ENCODE measurements around the gene STK10.
A peak's percentile ranks its signal among the peaks of the same experiment; 100 is the strongest.
"Not testable (repeated sequence)": the region's sequence is repeated elsewhere in the genome, so short reads cannot be mapped to it uniquely, and the experiment has no call there.

STK10 gene

DNA sequence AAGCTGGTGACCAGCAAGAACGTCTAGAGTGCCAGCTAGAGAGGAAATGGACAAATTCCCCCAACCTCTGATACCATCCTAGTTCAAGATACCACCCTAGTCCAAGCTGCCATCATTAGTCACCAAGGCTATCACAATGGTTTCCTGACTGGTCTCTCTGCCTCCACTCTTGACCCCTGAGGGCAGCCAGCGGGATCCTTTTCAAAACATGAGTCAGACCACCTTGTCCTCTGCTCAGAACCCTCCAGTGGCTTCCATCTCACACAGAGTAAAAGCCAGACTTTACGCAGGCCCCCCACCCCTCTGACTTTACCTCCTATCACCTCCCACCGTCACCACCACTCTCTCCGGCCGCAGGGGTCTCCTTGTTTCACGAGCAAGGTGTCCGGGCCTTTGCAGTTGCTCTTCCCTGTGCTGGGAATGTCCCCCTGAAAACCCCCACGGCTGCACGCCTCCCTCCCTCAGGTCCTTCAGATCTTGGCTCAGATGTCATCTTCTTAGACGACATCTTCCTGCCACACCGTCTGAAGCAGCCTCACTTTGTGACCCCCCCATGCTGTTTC, 139.4 kb downstream of the STK10 start:
- DNase-seq = no peak

DNA sequence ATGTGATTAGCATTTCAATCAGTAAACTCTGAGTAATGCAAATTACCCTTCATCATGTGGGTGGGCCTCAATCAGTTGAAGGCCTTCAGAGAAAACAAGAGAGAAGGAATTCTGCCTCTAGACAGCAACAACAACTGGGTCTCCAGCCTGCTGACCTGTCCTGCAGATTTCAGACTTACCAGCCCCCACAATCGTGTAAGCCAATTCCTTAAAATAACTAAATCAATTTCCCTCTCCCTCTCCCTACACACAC, 139.9 kb downstream of the STK10 start:
- no peak for DNase-seq

DNA sequence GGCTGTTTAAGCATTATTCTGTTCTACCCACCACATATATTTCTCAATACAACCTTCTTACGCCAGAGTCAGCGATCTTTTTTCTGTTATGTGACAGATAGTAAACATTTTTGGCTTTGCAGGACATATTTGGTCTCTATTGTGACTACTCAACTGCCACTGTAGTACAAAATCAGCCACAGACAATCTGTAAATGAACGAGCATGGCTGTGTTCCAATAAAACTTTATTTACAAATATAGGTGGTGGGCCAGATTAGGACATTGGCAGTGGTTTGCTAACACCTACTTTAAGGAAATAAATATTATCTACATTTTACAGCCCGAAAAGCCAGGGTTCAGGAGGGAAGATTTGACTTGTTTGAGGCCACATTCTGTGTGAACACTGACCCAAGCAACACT, 141.4 kb downstream of the STK10 start:
- no peak for DNase-seq

DNA sequence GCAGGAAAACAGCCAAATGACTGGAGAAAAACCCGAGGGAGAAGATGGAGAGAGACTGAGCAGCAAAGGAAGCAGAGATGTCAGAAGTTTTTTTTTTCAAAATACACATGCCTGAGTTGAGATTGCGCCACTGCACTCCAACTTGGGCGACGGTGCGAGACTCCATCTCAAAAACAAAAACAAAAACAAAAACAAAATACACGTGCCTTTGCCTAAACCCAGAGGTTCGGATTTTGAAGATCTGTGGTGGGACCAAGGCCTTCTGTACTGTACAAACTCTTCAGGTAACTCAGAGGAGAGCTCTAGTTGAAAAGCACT, 142.8 kb downstream of the STK10 start:
- DNase-seq = no peak

DNA sequence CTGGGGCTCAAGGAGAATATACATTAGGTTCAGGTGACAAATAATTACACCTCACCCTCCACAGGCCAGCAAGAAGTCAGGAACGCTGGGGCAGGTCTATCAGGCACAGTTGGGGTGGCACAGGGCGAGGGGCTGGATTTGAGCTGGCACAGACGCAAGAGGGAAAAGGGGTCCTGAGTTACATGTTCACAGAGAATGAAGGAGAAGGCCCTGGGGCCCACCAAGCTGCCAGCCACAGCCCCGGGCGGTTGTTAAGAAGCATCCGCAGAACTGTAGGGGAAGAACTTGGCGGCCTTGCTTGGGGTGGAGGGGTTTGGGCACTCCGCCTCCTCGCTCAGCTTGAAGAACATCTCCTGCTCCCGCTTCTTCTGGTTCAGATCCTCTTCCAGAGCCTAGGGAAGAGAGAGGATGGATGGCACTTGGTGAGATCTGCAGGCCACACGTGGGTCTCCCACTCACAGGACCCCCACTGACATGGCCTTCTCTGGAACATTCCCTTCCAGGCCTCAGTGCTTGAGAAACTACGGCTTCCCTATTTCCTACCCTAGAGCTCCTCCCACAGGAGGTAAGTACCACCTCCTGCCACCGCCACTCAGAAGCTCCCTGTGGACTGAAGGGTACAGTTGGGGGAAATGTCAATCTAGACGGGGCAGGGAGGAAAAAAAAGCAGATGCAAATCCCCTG, 143.3 kb downstream of the STK10 start:
- no peak for DNase-seq

DNA sequence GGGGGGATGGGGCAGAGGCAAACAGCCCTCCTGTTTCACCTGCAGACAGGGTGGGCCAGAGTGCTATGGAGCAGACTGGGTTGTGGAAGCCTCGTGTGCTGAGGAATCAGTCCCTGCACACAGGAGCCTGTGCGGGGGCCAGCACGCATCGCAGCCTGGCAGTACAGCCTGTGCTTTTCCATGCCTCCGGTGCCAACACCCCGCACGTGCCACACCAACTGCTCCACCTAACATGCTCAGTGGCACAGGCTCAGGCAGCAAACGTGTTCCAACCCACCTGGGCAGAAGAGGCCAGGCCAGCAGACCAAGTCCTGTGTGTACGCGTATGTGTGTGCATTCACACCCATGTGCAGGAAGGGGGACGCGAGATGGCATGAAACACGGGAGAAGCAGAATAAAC, 144.2 kb downstream of the STK10 start:
- DNase-seq = no peak

DNA sequence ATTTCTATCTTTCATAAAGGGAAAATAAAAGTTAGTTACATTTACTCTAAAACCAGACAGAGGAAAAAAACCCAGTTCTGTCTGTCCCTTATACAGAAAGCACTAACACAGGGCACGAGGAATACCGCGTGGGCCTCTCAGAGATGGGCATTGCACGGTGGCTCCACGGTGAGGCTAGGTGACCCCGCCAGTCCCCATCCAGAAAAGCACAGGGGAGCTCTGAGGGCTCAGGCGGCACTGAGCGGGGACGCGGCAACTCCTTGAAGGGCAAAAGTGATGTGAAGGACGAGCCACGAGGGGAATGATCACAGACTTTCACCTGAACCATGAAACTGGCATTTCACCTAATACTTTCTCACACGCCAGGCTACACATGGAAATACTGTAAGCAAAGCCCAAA, 145.8 kb downstream of the STK10 start:
- DNase-seq = no peak

DNA sequence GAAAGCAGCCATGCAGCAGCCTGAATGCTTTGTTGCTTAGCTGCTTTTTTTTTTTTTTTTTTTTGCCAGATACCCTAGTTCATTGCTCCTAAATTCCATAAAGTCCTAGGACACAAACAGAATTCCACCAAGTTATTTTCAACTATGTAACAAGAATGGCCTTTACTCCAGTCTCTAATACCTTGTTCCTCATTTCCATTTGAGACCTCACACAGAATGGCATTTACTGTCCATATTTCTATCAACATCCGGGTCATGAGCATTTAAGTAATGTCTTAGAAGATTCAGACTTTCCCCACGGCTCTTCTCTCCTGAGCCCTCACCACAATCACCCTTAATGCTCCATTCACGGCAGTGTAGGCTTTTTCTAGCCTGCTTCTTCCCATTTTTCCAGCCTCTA, 149.9 kb downstream of the STK10 start:
- no peak for DNase-seq

DNA sequence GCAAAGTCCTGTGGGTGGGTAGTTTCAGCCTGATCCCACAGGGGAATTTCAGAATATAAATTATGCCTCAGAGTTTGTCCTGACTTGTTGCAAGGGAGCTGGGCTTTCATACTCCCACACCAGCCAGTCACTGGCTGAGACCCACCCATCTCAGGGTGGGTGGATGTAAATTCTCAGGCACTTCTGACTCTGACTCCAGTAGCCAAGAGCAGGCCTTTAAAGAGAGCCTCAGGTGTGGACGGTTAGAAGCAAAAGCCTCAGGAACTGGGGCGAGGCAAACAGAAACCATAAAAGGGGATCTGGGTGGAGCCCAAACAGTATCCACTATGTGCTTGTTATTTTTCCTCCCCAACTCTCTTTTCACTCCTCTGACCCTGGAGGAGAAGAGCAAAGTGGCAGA, 153.0 kb downstream of the STK10 start:
- no peak for DNase-seq

DNA sequence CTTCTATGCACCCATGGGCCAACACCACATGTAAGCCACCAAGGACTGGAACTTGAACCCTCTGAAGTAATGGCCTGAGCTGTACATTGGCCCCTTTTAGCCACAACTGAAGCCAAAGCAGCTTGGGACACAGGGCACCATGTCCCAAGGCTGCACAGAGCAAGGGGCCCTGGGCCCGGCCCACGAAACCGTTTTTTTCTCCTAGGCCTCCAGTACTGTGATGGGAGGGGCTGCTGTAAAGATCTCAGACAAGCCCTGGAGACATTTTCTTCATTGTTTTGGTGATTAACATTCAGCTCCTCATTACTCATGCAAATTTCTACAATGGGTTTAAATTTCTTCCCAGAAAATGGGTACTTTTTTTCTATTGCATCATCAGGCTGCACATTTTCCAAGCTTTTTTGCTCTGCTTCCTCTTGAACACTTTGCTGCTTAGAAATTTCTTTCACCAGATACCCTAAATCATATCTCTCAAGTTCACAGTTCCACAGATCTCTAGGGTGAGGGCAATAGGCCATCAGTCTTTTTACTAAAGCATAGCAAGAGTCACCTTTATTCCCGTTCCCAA, 156.0 kb downstream of the STK10 start:
- DNase-seq = no peak

DNA sequence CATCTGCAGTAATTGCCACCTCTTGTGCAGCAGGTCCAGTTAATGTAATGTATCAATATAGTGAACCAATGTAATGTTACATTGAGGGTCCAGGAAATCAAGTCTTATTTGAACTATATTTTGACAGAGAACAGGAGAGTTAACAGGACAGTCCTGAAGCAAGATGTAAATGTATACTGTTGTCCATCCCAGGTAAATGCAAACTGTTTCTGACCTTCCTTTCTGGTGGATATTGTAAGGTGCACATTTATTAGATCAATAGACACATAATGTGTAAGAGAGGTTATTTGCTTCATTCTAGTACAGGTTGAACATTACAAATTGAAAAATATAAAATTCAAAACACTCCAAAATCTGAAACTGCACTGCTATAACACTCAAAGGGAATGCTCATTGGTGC, 158.1 kb downstream of the STK10 start:
- no peak for DNase-seq

DNA sequence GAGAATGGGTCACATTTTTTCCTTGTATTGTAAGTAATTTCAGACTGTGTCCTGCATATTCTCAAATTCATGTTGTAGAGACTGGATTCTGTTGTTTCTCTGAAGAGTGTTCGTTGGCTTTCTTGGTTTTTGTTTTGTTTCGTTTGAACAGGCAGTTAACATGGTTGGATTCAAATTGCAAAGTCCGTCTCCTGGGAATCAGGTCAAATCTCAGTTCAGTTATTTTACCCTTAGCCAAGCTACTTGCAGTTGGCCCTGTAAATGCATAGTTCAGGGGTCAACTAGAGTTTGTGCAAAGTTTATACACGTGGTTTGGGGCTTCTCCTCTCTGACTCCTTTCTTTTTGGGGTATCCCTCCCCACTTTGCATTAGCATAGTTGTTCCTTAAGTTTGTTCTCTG, 159.9 kb downstream of the STK10 start:
- DNase-seq = no peak

DNA sequence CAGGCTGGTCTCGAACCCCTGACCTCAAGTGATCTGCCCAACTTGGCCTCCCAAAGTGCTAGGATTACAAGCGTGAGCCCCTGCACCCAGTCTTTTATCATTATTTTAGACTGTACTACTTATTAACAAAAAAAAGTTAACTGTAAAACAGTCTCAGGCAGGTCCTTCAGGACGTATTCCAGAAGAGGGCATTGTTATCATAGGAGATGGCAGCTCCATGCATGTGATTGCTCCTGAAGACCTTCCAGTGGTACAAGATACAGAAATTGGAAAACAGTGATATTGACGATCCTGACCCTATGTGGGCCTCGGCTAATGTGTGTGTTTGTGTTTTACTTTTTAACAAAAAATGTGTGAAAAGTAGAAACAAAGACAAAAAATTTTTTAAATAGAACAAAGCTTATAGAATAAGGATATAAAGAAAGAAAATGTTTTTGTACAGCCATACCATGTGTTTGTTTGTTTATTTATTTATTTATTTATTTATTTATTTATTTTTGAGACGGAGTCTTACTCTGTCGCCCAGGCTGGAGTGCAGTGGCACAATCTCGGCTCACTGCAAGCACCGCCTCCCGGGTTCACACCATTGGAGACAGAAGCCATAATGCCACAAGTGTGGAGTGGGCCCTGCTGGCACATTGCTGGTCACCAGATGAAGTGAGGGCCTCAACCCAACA, 167.8 kb downstream of the STK10 start:
- DNase-seq = not testable (repeated sequence)

DNA sequence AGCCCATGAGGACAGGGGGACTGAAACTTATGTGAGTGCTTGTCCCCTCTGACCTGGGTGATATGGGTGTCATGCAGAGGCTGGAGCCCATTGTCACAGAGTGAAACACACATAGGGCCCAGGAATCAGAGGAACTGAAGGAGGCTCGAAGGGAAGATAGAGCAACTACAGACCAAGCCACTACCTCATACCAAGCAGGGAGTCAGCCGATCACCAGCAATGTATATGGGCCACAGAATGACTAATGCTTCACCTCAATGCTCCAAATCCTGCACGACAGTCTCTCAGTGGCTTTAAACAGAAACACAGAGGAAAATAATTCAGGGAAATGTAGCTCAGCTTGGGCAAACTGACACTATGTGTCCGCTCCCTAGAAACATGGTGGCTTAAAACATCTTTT, 172.7 kb downstream of the STK10 start:
- DNase-seq = no peak

DNA sequence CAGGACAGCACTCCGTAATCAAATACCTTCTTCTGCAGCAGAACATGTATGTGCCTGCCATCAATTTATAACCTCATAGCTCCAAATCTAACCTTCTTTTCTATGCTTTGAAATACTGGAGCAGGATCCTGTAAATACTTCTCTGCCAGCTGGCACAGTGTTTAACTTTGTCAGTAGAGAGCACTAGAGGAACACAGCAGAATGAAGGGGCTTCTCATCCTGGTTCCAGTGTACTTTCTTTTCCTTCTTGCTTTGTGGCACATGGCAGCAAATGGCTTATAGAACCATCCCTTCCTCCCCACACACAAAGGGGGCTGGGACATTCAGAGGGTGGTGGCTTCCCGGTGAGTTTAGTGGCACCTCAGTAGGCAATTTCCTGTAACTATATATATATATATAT, 177.7 kb downstream of the STK10 start:
- DNase-seq = no peak

DNA sequence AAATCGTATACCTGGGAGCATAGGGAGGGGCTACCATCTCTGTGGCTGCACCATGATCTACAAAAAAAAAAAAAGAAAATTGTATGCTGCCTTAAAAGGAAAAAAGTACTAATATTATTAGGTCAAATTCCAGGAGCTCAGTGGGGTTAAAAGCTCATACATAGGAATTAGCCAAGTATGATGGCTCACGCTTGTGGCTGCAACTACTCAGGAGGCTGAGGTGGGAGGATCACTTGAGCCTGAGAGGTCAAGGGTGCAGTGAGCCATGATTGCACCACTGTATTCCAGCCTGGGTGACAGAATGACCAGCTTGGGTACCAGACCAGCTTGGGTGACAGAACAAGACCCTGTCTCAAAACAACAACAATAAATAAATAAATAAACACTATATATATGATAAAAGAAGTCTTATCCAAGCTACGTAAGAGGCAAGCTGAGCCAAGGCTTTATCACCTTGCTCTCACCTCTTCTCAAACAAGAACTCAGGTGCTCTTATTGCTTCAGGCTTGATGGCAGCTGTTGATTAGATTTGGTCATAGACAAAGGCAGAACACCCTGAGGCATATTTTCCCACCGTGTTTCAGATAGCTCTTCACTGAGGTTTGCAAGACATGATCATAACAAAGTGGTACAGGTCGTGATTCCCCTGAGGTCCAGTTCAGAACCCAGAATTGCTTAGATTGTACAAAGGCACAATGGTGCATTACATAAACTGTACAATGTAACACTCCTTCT, 178.3 kb downstream of the STK10 start:
- no peak for DNase-seq

DNA sequence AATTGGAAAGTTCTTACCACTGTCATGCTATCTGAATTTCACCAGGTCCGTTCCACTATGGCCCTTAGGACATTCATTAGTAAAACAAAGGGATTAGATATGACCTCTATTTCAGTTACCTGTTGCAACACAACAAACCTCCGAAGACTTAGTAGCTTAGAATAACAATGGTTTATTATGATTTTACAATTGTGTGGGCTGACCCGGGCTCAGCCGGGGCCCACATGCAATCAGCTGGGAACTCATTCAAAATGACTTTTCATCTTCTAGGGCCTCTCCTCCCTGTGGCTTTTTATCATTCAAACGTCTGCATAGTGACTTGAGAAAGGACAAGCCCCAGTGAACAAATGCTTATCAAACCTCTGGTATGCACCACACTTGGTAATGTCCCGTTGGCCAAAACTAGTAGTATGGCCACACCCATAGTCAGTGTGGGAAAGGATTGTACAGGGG, 179.3 kb downstream of the STK10 start:
- DNase-seq = no peak

DNA sequence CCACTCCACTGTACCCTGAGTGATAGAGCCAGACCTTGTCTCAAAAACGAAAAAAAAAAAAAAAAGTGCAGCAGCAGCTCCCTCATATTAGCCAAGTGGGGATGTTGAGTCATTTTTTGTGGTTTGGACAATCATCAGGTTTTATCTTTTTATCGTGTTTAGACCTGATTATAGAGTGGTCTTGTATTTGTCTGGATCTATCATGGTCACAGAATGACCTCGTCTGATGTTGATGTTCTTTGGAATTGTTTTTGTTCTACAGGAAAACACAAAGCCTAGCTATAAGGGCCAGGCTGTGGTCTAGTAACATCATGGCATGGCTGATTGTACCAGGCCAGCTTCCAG, 179.9 kb downstream of the STK10 start:
- DNase-seq = no peak

DNA sequence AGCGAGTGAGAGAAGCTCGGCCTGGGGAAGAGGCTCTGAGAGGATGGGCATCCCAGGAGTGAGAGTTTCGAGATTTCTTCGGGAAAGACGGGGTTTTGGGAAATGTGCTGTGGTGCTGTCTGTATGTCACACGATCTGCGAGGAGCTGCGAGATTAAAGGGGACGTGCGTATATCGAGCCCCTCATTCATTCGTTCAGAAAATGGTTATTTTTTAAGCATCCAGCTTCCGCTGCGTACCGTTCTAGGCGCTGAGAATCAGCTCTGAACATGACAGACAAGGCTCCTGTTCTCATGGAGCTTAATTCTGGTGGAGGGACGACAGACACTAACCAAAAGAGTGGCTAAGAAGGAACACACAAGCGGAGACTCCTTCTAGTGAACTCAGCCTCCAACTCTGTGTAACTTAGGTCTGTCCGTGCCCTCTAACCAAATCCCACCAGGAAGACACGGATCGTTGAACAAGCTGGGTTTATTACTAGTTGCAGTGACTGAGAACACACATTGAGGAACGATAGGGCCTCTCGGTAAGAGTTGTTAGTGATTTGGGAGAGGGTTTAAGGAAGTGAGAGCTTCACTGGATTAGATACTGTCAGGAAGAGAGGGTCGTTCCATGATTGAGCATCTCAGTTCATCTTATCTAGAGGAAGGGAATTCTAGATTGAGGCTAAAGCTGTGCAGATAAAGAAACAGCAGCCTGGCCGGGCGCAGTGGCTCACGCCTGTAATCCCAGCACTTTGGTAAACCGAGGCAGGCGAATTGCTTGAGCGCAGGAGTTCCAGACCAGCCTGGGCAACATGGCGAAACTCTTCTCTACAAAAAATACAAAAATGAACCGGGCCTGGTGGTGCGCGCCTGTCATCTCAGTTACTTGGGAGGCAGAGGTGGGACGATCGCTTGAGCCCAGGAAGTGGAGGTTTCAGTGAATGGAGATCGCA, 180.6 kb downstream of the STK10 start:
- peak; percentile 59 for DNase-seq

DNA sequence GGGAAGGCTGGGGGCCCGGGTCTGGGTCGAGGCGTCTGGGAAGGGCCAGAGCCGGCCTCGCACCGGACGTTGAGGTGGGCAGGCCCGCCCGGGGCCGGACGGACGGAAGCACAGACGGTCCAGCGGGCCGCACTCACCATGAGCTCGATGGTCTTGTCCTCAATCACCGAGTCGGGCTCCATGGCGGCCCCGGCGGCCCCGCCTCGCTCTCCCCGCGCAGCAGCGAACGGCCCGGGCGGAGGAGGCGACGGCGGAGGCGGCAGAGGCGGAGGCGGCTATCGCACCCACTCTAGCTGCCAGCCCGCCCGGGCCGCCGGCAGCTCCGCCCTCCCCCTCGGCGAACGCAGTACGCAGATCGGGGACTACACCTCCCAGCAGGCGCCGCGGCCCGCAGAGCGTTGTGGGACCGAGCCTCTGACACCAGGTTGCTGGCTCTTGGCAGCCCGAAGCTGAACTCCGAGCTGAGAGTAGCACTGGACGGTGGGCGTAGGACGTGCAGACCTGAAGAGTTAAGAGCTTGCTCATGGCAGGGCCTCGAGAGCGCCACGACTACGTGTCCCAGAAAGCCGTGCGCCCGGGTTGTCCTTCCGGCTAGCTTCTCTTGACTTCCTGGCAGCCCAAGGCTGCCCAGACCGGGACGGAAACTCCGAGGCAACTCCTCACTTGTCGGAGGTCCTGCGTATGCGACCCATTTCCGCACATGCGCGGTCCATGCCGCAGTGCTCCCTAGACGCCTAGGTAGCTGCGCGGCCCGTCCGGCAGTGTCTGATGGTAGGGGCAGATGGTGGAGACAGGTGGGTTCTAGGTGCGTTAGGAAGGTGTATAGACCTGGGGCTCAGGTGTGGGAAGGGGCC, 181.5 kb downstream of the STK10 start, which contains the start of gene FBXW11:
Gene FBXW11 (minus strand): TSS at position 318 of the 854 bp plus-strand sequence. CDS start 136 bp downstream, at position 182.
- DNase-seq = peak; percentile 97

DNA sequence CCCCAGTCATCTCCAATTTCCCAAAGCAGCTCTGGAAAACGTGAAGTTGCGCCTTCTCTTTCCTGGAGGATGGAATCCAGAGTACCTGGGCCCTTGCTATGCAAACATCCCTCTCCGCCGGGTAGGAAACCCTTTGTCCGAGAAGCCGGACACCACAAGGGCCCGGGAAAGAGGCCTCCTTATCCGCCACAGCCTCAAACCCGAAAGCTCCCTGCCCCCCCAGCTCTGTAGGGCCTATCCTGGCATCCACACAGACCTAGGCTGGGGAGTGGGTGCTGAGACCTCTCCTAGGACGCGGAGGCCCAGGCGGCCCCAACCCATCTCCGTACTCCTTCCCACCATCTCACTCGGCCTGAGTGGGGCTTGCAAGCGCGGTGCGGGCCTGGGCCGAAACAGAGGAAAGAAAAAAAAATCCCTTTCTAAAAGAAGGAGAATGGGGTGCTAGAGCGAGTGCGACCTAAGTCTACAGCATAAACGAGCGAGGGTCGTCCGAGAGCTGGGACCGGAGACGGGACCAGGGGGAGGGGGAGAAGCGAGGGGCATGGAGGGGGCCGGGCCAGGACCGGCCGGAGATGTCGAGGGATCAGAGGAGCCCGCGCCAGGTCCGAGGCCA, 182.2 kb downstream of the STK10 start:
- no peak for DNase-seq

All from midbrain (tissue), 1 donor.